Stimulated activated CD4-positive, alpha-beta T cell treated with anti-CD3 and anti-CD28 coated beads, Interleukin-15, amount 100 ng/mL, for 48 hours (primary cell): Measurements from ENCODE around the gene KCNAB1.
"Not testable (repeated sequence)": the region's sequence is repeated elsewhere in the genome, so short reads cannot be mapped to it uniquely, and the experiment has no call there.

ENCODE experiments used
- DNase-seq, 2 donors: peaks; one replicate each; pipeline ENCODE4 v3.0.0-alpha.2; 2020; ENCODE audit warnings: low read depth in 2 of 2

Gene KCNAB1

GRCh38 chr3:156120528-156121251 is at the start of gene KCNAB1:
Gene KCNAB1 (plus strand): TSS chr3:156120578.
- DNase-seq = no peak

- DNase-seq = no peak
Measured at GRCh38 chr3:156071031-156071430, 49.3 kb upstream of the KCNAB1 start.

GRCh38 chr3:156072950-156073657 is 47.3 kb upstream of the KCNAB1 start:
- DNase-seq = not testable (repeated sequence)

- DNase-seq = no peak
Measured at GRCh38 chr3:156090126-156090525, 30.3 kb upstream of the KCNAB1 start.

GRCh38 chr3:156093964-156094363 is 26.4 kb upstream of the KCNAB1 start:
- DNase-seq = no peak

GRCh38 chr3:156094391-156094790 is 26.0 kb upstream of the KCNAB1 start:
- DNase-seq = no peak

- not testable (repeated sequence) for DNase-seq
Measured at GRCh38 chr3:156095652-156096051, 24.7 kb upstream of the KCNAB1 start.

GRCh38 chr3:156098437-156099035 is 21.8 kb upstream of the KCNAB1 start:
- no peak for DNase-seq

GRCh38 chr3:156099348-156099747 is 21.0 kb upstream of the KCNAB1 start:
- not testable (repeated sequence) for DNase-seq

- DNase-seq = not testable (repeated sequence)
Measured at GRCh38 chr3:156099984-156100383, 20.4 kb upstream of the KCNAB1 start.

GRCh38 chr3:156102267-156102931 is 18.0 kb upstream of the KCNAB1 start:
- no peak for DNase-seq

GRCh38 chr3:156106721-156107373 is 13.5 kb upstream of the KCNAB1 start:
- DNase-seq = no peak

GRCh38 chr3:156107504-156107903 is 12.9 kb upstream of the KCNAB1 start:
- no peak for DNase-seq

GRCh38 chr3:156108616-156109015 is 11.8 kb upstream of the KCNAB1 start:
- DNase-seq = no peak

- DNase-seq = no peak
Measured at GRCh38 chr3:156109989-156110388, 10.4 kb upstream of the KCNAB1 start.

- no peak for DNase-seq
Measured at GRCh38 chr3:156126467-156126866, 6.1 kb downstream of the KCNAB1 start.

- DNase-seq = no peak
Measured at GRCh38 chr3:156131241-156131640, 10.9 kb downstream of the KCNAB1 start.

- DNase-seq = no peak
Measured at GRCh38 chr3:156131799-156132198, 11.4 kb downstream of the KCNAB1 start.

- DNase-seq = no peak
Measured at GRCh38 chr3:156132313-156132712, 11.9 kb downstream of the KCNAB1 start.

GRCh38 chr3:156133076-156133475 is 12.7 kb downstream of the KCNAB1 start:
- no peak for DNase-seq

- DNase-seq = no peak
Measured at GRCh38 chr3:156135921-156136638, 15.7 kb downstream of the KCNAB1 start.
